ENCODE results near the gene TMEM256. TPM values are rescaled to one million over a fixed set of nuclear protein-coding genes. Genes with fewer than 3 reads are reported as not detected.
A peak's percentile ranks its signal among the peaks of the same experiment; 100 is the strongest.

Gene TMEM256
- total and polyA plus RNA-seq, 2 of the 8 experiments (the other 6 are each of a cell fraction or from before 2014, with no cell fraction given), result 97.0 to 350 TPM

GRCh38 chr17:7444682-7445618 lies 41.1 kb upstream of the TMEM256 start, which contains the start of gene CHRNB1 (continued):
- TF ChIP-seq HDAC2 (IDR thresholded peaks at IDR 0.05; ENCODE audit: borderline replicate concordance in 1 of 2, low read depth in 2 of 2, low read length in 2 of 2), result 0 out of 4 replicates have a peak, but pooled peaks of 1 of the 2 experiments have one; percentile 30
- TF ChIP-seq KDM4A (IDR thresholded peaks at IDR 0.05; ENCODE audit: low read depth, low read length, severe bottlenecking), result peak; percentile 84

Data from H1 (cell line).